ENCODE data around the gene C1QTNF1.

- TF ChIP-seq EP300 (IDR thresholded peaks at IDR 0.05; ENCODE audit: borderline replicate concordance) (no peak), FOXM1 (IDR thresholded peaks at IDR 0.05; ENCODE audit: borderline replicate concordance, low read depth) (no peak), YY1 (IDR thresholded peaks at IDR 0.05; ENCODE audit: low read depth) (no peak), ZBTB7A (IDR thresholded peaks at IDR 0.05; ENCODE audit: low read depth) (no peak), CEBPB (IDR thresholded peaks at IDR 0.05) (no peak)
These were observed 9.7 kb upstream of the C1QTNF1 start for GRCh38 chr17:79014158-79014758.

Data from Ishikawa (cell line).